HepG2 (cell line): ENCODE measurements around the gene TBX19. TPM values are rescaled to one million over a fixed set of nuclear protein-coding genes. Genes with fewer than 3 reads are reported as not detected.

Experiments used
- ARID5B ChIP-seq: IDR thresholded peaks from 2 replicates; pipeline ENCODE4 v1.4.0; 2020; ENCODE audit warnings: mild to moderate bottlenecking, missing genetic modification reagents
- FOXP1 ChIP-seq, 2 experiments: fragments of 450-650 bp in 1 of 2; IDR thresholded peaks; 2 replicates each; pipeline ENCODE4 v1.6.1; 2017 to 2018; ENCODE audit warnings: antibody characterized with exemption in 1 of 2
- FOXP4 ChIP-seq: sonication (generic); formaldehyde crosslinking; IDR thresholded peaks from 2 replicates; pipeline ENCODE4 v1.4.0; 2020; ENCODE audit warnings: missing genetic modification reagents
- HIC2 ChIP-seq: sonication (generic); formaldehyde crosslinking; IDR thresholded peaks from 2 replicates; pipeline ENCODE4 v1.9.0; 2022; ENCODE audit warnings: low read depth, missing genetic modification reagents
- HNF1A ChIP-seq, 2 experiments: sonication (generic) in 1 of 2; formaldehyde crosslinking in 1 of 2; IDR thresholded peaks; 2 replicates each; pipeline versions ENCODE4 v1.4.0 to v1.6.1; 2016 to 2020; ENCODE audit warnings: borderline replicate concordance in 1 of 2, low read depth in 1 of 2, mild to moderate bottlenecking in 1 of 2, missing genetic modification reagents in 1 of 2
- HNF4A ChIP-seq: sonication (generic); formaldehyde crosslinking; IDR thresholded peaks from 2 replicates; pipeline ENCODE4 v1.4.0; 2020; ENCODE audit warnings: missing genetic modification reagents
- HNF4G ChIP-seq, 2 experiments: sonication (generic) in 1 of 2; formaldehyde crosslinking in 1 of 2; IDR thresholded peaks; 2 replicates each; pipeline versions ENCODE4 v1.4.0 to v1.6.1; 2011 to 2020; ENCODE audit warnings: borderline replicate concordance in 2 of 2, low read depth in 2 of 2, mild to moderate bottlenecking in 2 of 2, low read length in 1 of 2, missing genetic modification reagents in 1 of 2, moderate library complexity in 1 of 2
- PAX8 ChIP-seq: sonication (generic); formaldehyde crosslinking; IDR thresholded peaks from 2 replicates; pipeline ENCODE4 v1.8.0; 2022; ENCODE audit warnings: mild to moderate bottlenecking, missing genetic modification reagents, borderline replicate concordance
- SAP130 ChIP-seq: IDR thresholded peaks from 2 replicates; pipeline ENCODE4 v1.6.1; 2016; ENCODE audit warnings: low read depth
- ZNF746 ChIP-seq: sonication (generic); formaldehyde crosslinking; IDR thresholded peaks from 2 replicates; pipeline ENCODE4 v1.8.0; 2022; ENCODE audit warnings: mild to moderate bottlenecking, missing genetic modification reagents
- polyA plus RNA-seq, 8 experiments: library from polyadenylated mRNA; depleted of rRNA in 3 of 8; stranded (reverse) in 7 of 8; unstranded in 1 of 8; fragments of >200 nt; fragmentation: Illumina TruSeq in 4 of 8; extraction: Trizol in 4 of 8; gene quantifications; 2 replicates each; pipeline versions ENCODE4 v1.2.1 to v1.2.3, GENCODE V29; 2011 to 2016; ENCODE audit warnings: low read depth in 4 of 8, missing spikeins in 1 of 8, mixed read lengths in 1 of 8; ENCODE audit not compliant: insufficient read depth in 1 of 8
- total RNA-seq, 5 experiments: library from RNA; depleted of rRNA; stranded (reverse); fragments of >200 nt; fragmentation: Illumina TruSeq; extraction: Trizol; gene quantifications; 2 replicates each; pipeline ENCODE4 v1.2.3, GENCODE V29; 2016; ENCODE audit warnings: low read depth in 1 of 5

Gene TBX19
- total and polyA plus RNA-seq, 2 of the 13 experiments (the other 11 are each of a cell fraction or from before 2014, with no cell fraction given): 0.31 to 1.4 TPM

GRCh38 chr1:168252204-168252733, 28.4 kb upstream of the TBX19 start (continued):
- TF ChIP-seq FOXP4 (peak; percentile 16; the same call in 1 of the 2 replicates), HNF4A (peak; percentile 63; the same call in 1 of the 2 replicates), ARID5B (CRISPR knock-in tag) (peak; percentile 32; the same call in 1 of the 2 replicates), PAX8 (CRISPR knock-in tag) (no peak), SAP130 (CRISPR knock-in tag) (0 out of 2 replicates have a peak, but pooled peaks have one; percentile 12), ZNF746 (no peak), HIC2 (CRISPR knock-in tag) (no peak), HNF1A (IDR thresholded peaks at IDR 0.05; ENCODE audit: low read depth) (no peak), HNF1A (CRISPR knock-in tag; IDR thresholded peaks at IDR 0.05; ENCODE audit: borderline replicate concordance) (no peak), FOXP1 (IDR thresholded peaks at IDR 0.05) (no peak), FOXP1 (CRISPR knock-in tag; IDR thresholded peaks at IDR 0.05) (peak; percentile 46; the same call in 1 of the 2 replicates), HNF4G (IDR thresholded peaks at IDR 0.05; ENCODE audit: borderline replicate concordance, low read depth, low read length) (peak; percentile 31; the same call in 1 of the 2 replicates), HNF4G (CRISPR knock-in tag; IDR thresholded peaks at IDR 0.05; ENCODE audit: borderline replicate concordance, low read depth) (no peak)
